ENCODE results near the gene SPDYA.

The SPDYA gene

GRCh38 chr2:28822036-28822435, 11.4 kb downstream of the SPDYA start:
- H3K27ac ChIP-seq (ENCODE audit: low read depth, low read length), result no peak overlapping the region
- H3K27me3 ChIP-seq (ENCODE audit: control insufficient read depth in 5 of 5, insufficient read depth in 4 of 5, low read length in 5 of 5), result no peaks in the 10 kb centered on the region
- H3K9me3 ChIP-seq (ENCODE audit: control insufficient read depth in 5 of 5, low read length in 5 of 5), result no peaks in the 10 kb centered on the region
- no peak overlapping the region for H3K9ac ChIP-seq (ENCODE audit: low read length in 5 of 5)
- H3K4me3 ChIP-seq (ENCODE audit: low read depth in 1 of 5, low read length in 5 of 5), result no peak overlapping the region
- no peaks in the 10 kb centered on the region for H3K4me1 ChIP-seq (ENCODE audit: control insufficient read depth in 5 of 5, insufficient read depth in 5 of 5, low read length in 5 of 5)
- no peaks in the 10 kb centered on the region for H3K36me3 ChIP-seq (ENCODE audit: control insufficient read depth in 5 of 5, insufficient read depth in 5 of 5, low read length in 5 of 5)

GRCh38 chr2:28824207-28824606, 13.6 kb downstream of the SPDYA start:
- Histone ChIP-seq H3K27ac (ENCODE audit: low read depth, low read length) (no peak overlapping the region), H3K9ac (ENCODE audit: low read length in 5 of 5) (no peak overlapping the region), H3K36me3 (ENCODE audit: control insufficient read depth in 5 of 5, insufficient read depth in 5 of 5, low read length in 5 of 5) (no peaks in the 10 kb centered on the region), H3K4me1 (ENCODE audit: control insufficient read depth in 5 of 5, insufficient read depth in 5 of 5, low read length in 5 of 5) (no peaks in the 10 kb centered on the region), H3K4me3 (ENCODE audit: low read depth in 1 of 5, low read length in 5 of 5) (no peak overlapping the region), H3K9me3 (ENCODE audit: control insufficient read depth in 5 of 5, low read length in 5 of 5) (no peaks in the 10 kb centered on the region), H3K27me3 (ENCODE audit: control insufficient read depth in 5 of 5, insufficient read depth in 4 of 5, low read length in 5 of 5) (no peaks in the 10 kb centered on the region)

GRCh38 chr2:28824870-28825269, 14.2 kb downstream of the SPDYA start:
- Histone ChIP-seq H3K4me1 (ENCODE audit: control insufficient read depth in 5 of 5, insufficient read depth in 5 of 5, low read length in 5 of 5) (no peaks in the 10 kb centered on the region), H3K9me3 (ENCODE audit: control insufficient read depth in 5 of 5, low read length in 5 of 5) (no peaks in the 10 kb centered on the region), H3K27ac (ENCODE audit: low read depth, low read length) (no peak overlapping the region), H3K36me3 (ENCODE audit: control insufficient read depth in 5 of 5, insufficient read depth in 5 of 5, low read length in 5 of 5) (no peaks in the 10 kb centered on the region), H3K9ac (ENCODE audit: low read length in 5 of 5) (no peak overlapping the region), H3K27me3 (ENCODE audit: control insufficient read depth in 5 of 5, insufficient read depth in 4 of 5, low read length in 5 of 5) (no peaks in the 10 kb centered on the region), H3K4me3 (ENCODE audit: low read depth in 1 of 5, low read length in 5 of 5) (no peak overlapping the region)

GRCh38 chr2:28828382-28828781, 17.7 kb downstream of the SPDYA start:
- H3K4me1 ChIP-seq (ENCODE audit: control insufficient read depth in 5 of 5, insufficient read depth in 5 of 5, low read length in 5 of 5), result no peaks in the 10 kb centered on the region
- no peaks in the 10 kb centered on the region for H3K9me3 ChIP-seq (ENCODE audit: control insufficient read depth in 5 of 5, low read length in 5 of 5)

GRCh38 chr2:28833740-28834470, 23.3 kb downstream of the SPDYA start:
- Histone ChIP-seq H3K4me3 (ENCODE audit: low read depth in 1 of 5, low read length in 5 of 5) (no peak overlapping the region), H3K9me3 (ENCODE audit: control insufficient read depth in 5 of 5, low read length in 5 of 5) (no peaks in the 10 kb centered on the region), H3K4me1 (ENCODE audit: control insufficient read depth in 5 of 5, insufficient read depth in 5 of 5, low read length in 5 of 5) (no peaks in the 10 kb centered on the region), H3K36me3 (ENCODE audit: control insufficient read depth in 5 of 5, insufficient read depth in 5 of 5, low read length in 5 of 5) (no peaks in the 10 kb centered on the region), H3K27ac (ENCODE audit: low read depth, low read length) (no peak overlapping the region), H3K9ac (ENCODE audit: low read length in 5 of 5) (no peak overlapping the region), H3K27me3 (ENCODE audit: control insufficient read depth in 5 of 5, insufficient read depth in 4 of 5, low read length in 5 of 5) (no peaks in the 10 kb centered on the region)

More at GRCh38 chr2:28828382-28828781, 17.7 kb downstream of the SPDYA start:
- Histone ChIP-seq H3K27ac (ENCODE audit: low read depth, low read length) (no peak overlapping the region), H3K36me3 (ENCODE audit: control insufficient read depth in 5 of 5, insufficient read depth in 5 of 5, low read length in 5 of 5) (no peaks in the 10 kb centered on the region), H3K27me3 (ENCODE audit: control insufficient read depth in 5 of 5, insufficient read depth in 4 of 5, low read length in 5 of 5) (no peaks in the 10 kb centered on the region), H3K9ac (ENCODE audit: low read length in 5 of 5) (no peak overlapping the region), H3K4me3 (ENCODE audit: low read depth in 1 of 5, low read length in 5 of 5) (no peak overlapping the region)

- no peak overlapping the region for H3K9ac ChIP-seq (ENCODE audit: low read length in 5 of 5)
- H3K4me3 ChIP-seq (ENCODE audit: low read depth in 1 of 5, low read length in 5 of 5), result no peak overlapping the region
- H3K27me3 ChIP-seq (ENCODE audit: control insufficient read depth in 5 of 5, insufficient read depth in 4 of 5, low read length in 5 of 5), result no peaks in the 10 kb centered on the region
- H3K36me3 ChIP-seq (ENCODE audit: control insufficient read depth in 5 of 5, insufficient read depth in 5 of 5, low read length in 5 of 5), result no peaks in the 10 kb centered on the region
- no peak overlapping the region for H3K27ac ChIP-seq (ENCODE audit: low read depth, low read length)
- H3K4me1 ChIP-seq (ENCODE audit: control insufficient read depth in 5 of 5, insufficient read depth in 5 of 5, low read length in 5 of 5), result no peaks in the 10 kb centered on the region
- H3K9me3 ChIP-seq (ENCODE audit: control insufficient read depth in 5 of 5, low read length in 5 of 5), result no peaks in the 10 kb centered on the region
Measured at GRCh38 chr2:28835781-28836180, 25.1 kb downstream of the SPDYA start.

GRCh38 chr2:28838971-28839370, 28.3 kb downstream of the SPDYA start:
- H3K27me3 ChIP-seq (ENCODE audit: control insufficient read depth in 5 of 5, insufficient read depth in 4 of 5, low read length in 5 of 5), result no peaks in the 10 kb centered on the region
- no peak overlapping the region for H3K9ac ChIP-seq (ENCODE audit: low read length in 5 of 5)

GRCh38 chr2:28842042-28842441, 31.4 kb downstream of the SPDYA start:
- no peaks in the 10 kb centered on the region for H3K27me3 ChIP-seq (ENCODE audit: control insufficient read depth in 5 of 5, insufficient read depth in 4 of 5, low read length in 5 of 5)
- no peaks in the 10 kb centered on the region for H3K9me3 ChIP-seq (ENCODE audit: control insufficient read depth in 5 of 5, low read length in 5 of 5)
- peaks cover 0 to 3% (median 3%) of the 10 kb centered on the region in 5 donors for H3K36me3 ChIP-seq (ENCODE audit: control insufficient read depth in 5 of 5, insufficient read depth in 5 of 5, low read length in 5 of 5)
- no peak overlapping the region for H3K27ac ChIP-seq (ENCODE audit: low read depth, low read length)
- no peak overlapping the region for H3K9ac ChIP-seq (ENCODE audit: low read length in 5 of 5)
- no peaks in the 10 kb centered on the region for H3K4me1 ChIP-seq (ENCODE audit: control insufficient read depth in 5 of 5, insufficient read depth in 5 of 5, low read length in 5 of 5)
- H3K4me3 ChIP-seq (ENCODE audit: low read depth in 1 of 5, low read length in 5 of 5), result no peak overlapping the region

More at GRCh38 chr2:28838971-28839370, 28.3 kb downstream of the SPDYA start:
- Histone ChIP-seq H3K4me1 (ENCODE audit: control insufficient read depth in 5 of 5, insufficient read depth in 5 of 5, low read length in 5 of 5) (no peaks in the 10 kb centered on the region), H3K36me3 (ENCODE audit: control insufficient read depth in 5 of 5, insufficient read depth in 5 of 5, low read length in 5 of 5) (peaks cover 0 to 3% (median 0%) of the 10 kb centered on the region in 5 donors), H3K27ac (ENCODE audit: low read depth, low read length) (no peak overlapping the region), H3K4me3 (ENCODE audit: low read depth in 1 of 5, low read length in 5 of 5) (no peak overlapping the region), H3K9me3 (ENCODE audit: control insufficient read depth in 5 of 5, low read length in 5 of 5) (no peaks in the 10 kb centered on the region)

- no peaks in the 10 kb centered on the region for H3K4me1 ChIP-seq (ENCODE audit: control insufficient read depth in 5 of 5, insufficient read depth in 5 of 5, low read length in 5 of 5)
- no peak overlapping the region for H3K9ac ChIP-seq (ENCODE audit: low read length in 5 of 5)
- H3K27ac ChIP-seq (ENCODE audit: low read depth, low read length), result no peak overlapping the region
- H3K27me3 ChIP-seq (ENCODE audit: control insufficient read depth in 5 of 5, insufficient read depth in 4 of 5, low read length in 5 of 5), result no peaks in the 10 kb centered on the region
- peaks cover 0 to 9% (median 3%) of the 10 kb centered on the region in 5 donors for H3K36me3 ChIP-seq (ENCODE audit: control insufficient read depth in 5 of 5, insufficient read depth in 5 of 5, low read length in 5 of 5)
- no peak overlapping the region for H3K4me3 ChIP-seq (ENCODE audit: low read depth in 1 of 5, low read length in 5 of 5)
- H3K9me3 ChIP-seq (ENCODE audit: control insufficient read depth in 5 of 5, low read length in 5 of 5), result no peaks in the 10 kb centered on the region
Measured at GRCh38 chr2:28855193-28855592, 44.6 kb downstream of the SPDYA start.

GRCh38 chr2:28855977-28856376, 45.3 kb downstream of the SPDYA start:
- no peaks in the 10 kb centered on the region for H3K9me3 ChIP-seq (ENCODE audit: control insufficient read depth in 5 of 5, low read length in 5 of 5)
- H3K4me1 ChIP-seq (ENCODE audit: control insufficient read depth in 5 of 5, insufficient read depth in 5 of 5, low read length in 5 of 5), result no peaks in the 10 kb centered on the region
- H3K27me3 ChIP-seq (ENCODE audit: control insufficient read depth in 5 of 5, insufficient read depth in 4 of 5, low read length in 5 of 5), result no peaks in the 10 kb centered on the region
- no peak overlapping the region for H3K4me3 ChIP-seq (ENCODE audit: low read depth in 1 of 5, low read length in 5 of 5)
- no peak overlapping the region for H3K27ac ChIP-seq (ENCODE audit: low read depth, low read length)
- H3K36me3 ChIP-seq (ENCODE audit: control insufficient read depth in 5 of 5, insufficient read depth in 5 of 5, low read length in 5 of 5), result peaks cover 6 to 17% (median 11%) of the 10 kb centered on the region in 5 donors
- no peak overlapping the region for H3K9ac ChIP-seq (ENCODE audit: low read length in 5 of 5)
